ENCODE results near the gene LRBA. TPM values are rescaled to one million over a fixed set of nuclear protein-coding genes. Genes with fewer than 3 reads are reported as not detected.
A peak's percentile ranks its signal among the peaks of the same experiment; 100 is the strongest.

The LRBA gene
- total and polyA plus RNA-seq, 2 of the 4 experiments (the other 2 are of a cell fraction), result 10.2 to 51.6 TPM

- no peaks in the 10 kb centered on the region for H3K4me1 ChIP-seq (ENCODE audit: control insufficient read depth, insufficient read depth, low read length)
- no peak overlapping the region for H3K4me3 ChIP-seq (ENCODE audit: insufficient read depth, low read depth, low read length)
- H4K5ac ChIP-seq (ENCODE audit: low read depth, low read length), result no peak overlapping the region
- H2BK5ac ChIP-seq (ENCODE audit: low read depth, low read length, poor library complexity, severe bottlenecking), result no peak overlapping the region
- no peak overlapping the region for H3K23ac ChIP-seq (ENCODE audit: low read depth, low read length)
- H3K9ac ChIP-seq (ENCODE audit: low read depth, low read length), result no peak overlapping the region
- dilution Hi-C loops (cut with HindIII; ENCODE audit: low sequenced_read_pairs, unreplicated experiment) (no loop called here), intact Hi-C loops (cut with micrococcal nuclease) (no loop called here), in situ Hi-C loops (cut with MboI; ENCODE audit: low sequenced_read_pairs) (no loop called here)
- H2AFZ ChIP-seq (replicated peaks; ENCODE audit: low read length, poor library complexity), result no peak overlapping the region
- no peaks in the 10 kb centered on the region for H3K36me3 ChIP-seq (ENCODE audit: control insufficient read depth, insufficient read depth, low read length)
- POLR2A ChIA-PET (ENCODE audit: unreplicated experiment), result no interaction called here
- CTCF ChIA-PET, result no interaction called here
- no peaks in the 10 kb centered on the region for H3K9me1 ChIP-seq (ENCODE audit: insufficient read depth, low read length)
- H2BK120ac ChIP-seq (ENCODE audit: low read depth, low read length), result no peak overlapping the region
- no peak overlapping the region for H3K4me2 ChIP-seq (ENCODE audit: low read depth, low read length)
- BruUV-seq (replicated peaks), result no TSS peak
- ATAC-seq (ENCODE audit: low read depth) (no peak), DNase-seq (peak; percentile 76)
- H4K91ac ChIP-seq (ENCODE audit: insufficient read depth, low read depth, low read length), result no peak overlapping the region
- peak; percentile 81 for TF ChIP-seq CEBPB (IDR thresholded peaks at IDR 0.05; ENCODE audit: low read depth, low read length)
- TF ChIP-seq FOS (IDR thresholded peaks at IDR 0.05; ENCODE audit: low read depth, low read length), result 0 out of 2 replicates have a peak, but pooled peaks have one; percentile 9
- TF ChIP-seq CTCF (conservative IDR thresholded peaks at IDR 0.05; ENCODE audit: low read depth, low read length), result no peak
- no peak overlapping the region for H2AK5ac ChIP-seq (ENCODE audit: low read depth, low read length)
- no peaks in the 10 kb centered on the region for H3K27me3 ChIP-seq (ENCODE audit: control insufficient read depth, insufficient read depth, low read length)
- H3K56ac ChIP-seq (ENCODE audit: extremely low read depth, insufficient read depth, low read length), result no peak overlapping the region
- H2AK9ac ChIP-seq (replicated peaks; ENCODE audit: low read depth, low read length, poor library complexity), result no peak overlapping the region
- no peak overlapping the region for H3K27ac ChIP-seq (ENCODE audit: insufficient read depth, low read length)
- no peak overlapping the region for H3K14ac ChIP-seq (replicated peaks; ENCODE audit: low read depth, low read length)
- H3K18ac ChIP-seq (ENCODE audit: low read depth, low read length), result no peak overlapping the region
- H2BK15ac ChIP-seq (ENCODE audit: low read depth, low read length), result no peak overlapping the region
- no peaks in the 10 kb centered on the region for H4K20me1 ChIP-seq (ENCODE audit: insufficient read depth, low read length)
- H3K4ac ChIP-seq (ENCODE audit: low read depth, low read length), result no peak overlapping the region
- H2BK20ac ChIP-seq (ENCODE audit: low read depth, low read length), result no peak overlapping the region
- no CpG with 5 or more reads among the region's 5 CpGs for WGBS, 2 experiments (ENCODE audit: extremely low coverage in 2 of 2, insufficient read length in 1 of 2)
- no peaks in the 10 kb centered on the region for H3K9me3 ChIP-seq (ENCODE audit: control insufficient read depth, insufficient read depth, low read length)
- H4K8ac ChIP-seq (ENCODE audit: low read depth in 2 of 2, low read length in 2 of 2), result no peak overlapping the region
- peaks cover 6 to 10% of the 10 kb centered on the region in 2 experiments; a peak in 3 of 4 replicates for H3K79me1 ChIP-seq (ENCODE audit: low read depth in 1 of 2, low read length in 2 of 2)
Measured at GRCh38 chr4:151004222-151004621, 10.9 kb downstream of the LRBA start.
